Mucosa of descending colon (tissue), 3 donors: ENCODE results near the gene CSHL1. TPM values are rescaled to one million over a fixed set of nuclear protein-coding genes. Genes with fewer than 3 reads are reported as not detected.

Source experiments
- ATAC-seq: fragments of 200-7000 bp; cut with Tn5 transposase; one replicate; pipeline ENCODE4 v1.9.1; 2020; ENCODE audit warnings: mild to moderate bottlenecking, moderate library complexity
- DNase-seq, 3 donors: peaks; one replicate each; pipeline ENCODE4 v3.0.0-alpha.2; 2020
- H3K36me3 ChIP-seq: fragments of 200-600 bp; one replicate; pipeline ENCODE4 v1.8.0; 2021; ENCODE audit warnings: low read depth, mild to moderate bottlenecking
- H3K4me1 ChIP-seq: fragments of 200-600 bp; one replicate; pipeline ENCODE4 v1.8.0; 2021; ENCODE audit warnings: low read depth, mild to moderate bottlenecking
- H3K4me3 ChIP-seq: fragments of 200-600 bp; one replicate; pipeline ENCODE4 v1.8.0; 2021; ENCODE audit warnings: mild to moderate bottlenecking
- H3K9me3 ChIP-seq: fragments of 200-600 bp; one replicate; pipeline ENCODE4 v1.8.0; 2021; ENCODE audit warnings: mild to moderate bottlenecking
- intact Hi-C, 2 donors: fragments of 100-400 bp; cut with DNase I in 1 of 2; cut with micrococcal nuclease in 1 of 2; formaldehyde crosslinking; loops; one replicate each; pipeline versions ENCODE4 v1.11.0 to v1.11.1; 2022; cut with DNase I, micrococcal nuclease
- total RNA-seq, 3 donors: library from RNA; stranded (reverse); fragmentation: NEBNext Ultra II Directional in 2 of 3; extraction: Animal tissue kit (Norgen Biotek cat#: 25700) in 2 of 3; gene quantifications; one replicate each; pipeline versions ENCODE4 v1.2.1 to v1.2.4, GENCODE V29; 2021 to 2023
- TF ChIP-seq, protein P1 (sequence below): fragments of 200-600 bp; IDR thresholded peaks from one replicate; pipeline ENCODE4 v1.8.0; 2022; ENCODE audit warnings: antibody characterized with exemption, mild to moderate bottlenecking
- donor health status: DM: no; HTN: no; CAD: no; lungs with moderate emphysema.
- donor health status: DM: no; HTN: no; CAD: no.
- donor health status: DM: no; HTN: yes; CAD: no.

Gene CSHL1
- total RNA-seq, 3 donors from 2014 or later = not detected

GRCh38 chr17:63955232-63955631 lies 44.2 kb upstream of the CSHL1 start:
- intact Hi-C loops = no loop called here

DNA sequence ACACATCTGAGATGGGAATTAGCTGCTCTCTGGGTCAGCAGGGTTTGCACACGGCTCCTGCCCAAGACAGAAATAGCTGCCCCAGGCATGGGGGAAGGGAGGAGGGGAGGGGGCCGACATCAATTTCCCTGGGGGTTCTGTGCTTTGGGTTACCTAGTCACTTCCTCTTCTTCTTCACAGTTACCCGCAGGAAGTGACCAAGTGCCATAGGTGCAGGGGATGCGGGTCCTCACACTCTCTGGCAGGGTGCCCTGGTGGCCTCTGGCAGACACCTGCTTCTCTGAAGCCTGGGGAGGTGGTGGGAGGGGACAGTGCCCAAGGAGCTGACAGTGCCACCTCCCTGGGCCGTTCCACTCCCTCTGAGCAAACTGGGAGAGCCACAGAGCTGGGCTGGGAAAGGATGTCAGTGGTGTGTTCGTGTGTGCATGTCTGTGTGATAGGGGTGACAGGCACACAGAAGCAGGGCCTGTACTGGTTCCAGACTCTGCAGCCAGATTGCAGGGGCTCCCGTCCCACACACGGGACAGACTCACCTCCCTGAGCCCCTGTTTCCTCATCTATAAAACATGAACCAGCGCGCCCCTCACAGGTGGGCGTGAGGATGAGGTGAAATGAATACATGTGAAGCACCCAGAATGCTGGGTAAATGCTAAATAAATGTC lies 43.5 kb upstream of the CSHL1 start:
- DNase-seq = no peak

More at GRCh38 chr17:63955232-63955631, 44.2 kb upstream of the CSHL1 start:
- no peak for ATAC-seq
- no peak for DNase-seq
- TF ChIP-seq, protein P1, sequence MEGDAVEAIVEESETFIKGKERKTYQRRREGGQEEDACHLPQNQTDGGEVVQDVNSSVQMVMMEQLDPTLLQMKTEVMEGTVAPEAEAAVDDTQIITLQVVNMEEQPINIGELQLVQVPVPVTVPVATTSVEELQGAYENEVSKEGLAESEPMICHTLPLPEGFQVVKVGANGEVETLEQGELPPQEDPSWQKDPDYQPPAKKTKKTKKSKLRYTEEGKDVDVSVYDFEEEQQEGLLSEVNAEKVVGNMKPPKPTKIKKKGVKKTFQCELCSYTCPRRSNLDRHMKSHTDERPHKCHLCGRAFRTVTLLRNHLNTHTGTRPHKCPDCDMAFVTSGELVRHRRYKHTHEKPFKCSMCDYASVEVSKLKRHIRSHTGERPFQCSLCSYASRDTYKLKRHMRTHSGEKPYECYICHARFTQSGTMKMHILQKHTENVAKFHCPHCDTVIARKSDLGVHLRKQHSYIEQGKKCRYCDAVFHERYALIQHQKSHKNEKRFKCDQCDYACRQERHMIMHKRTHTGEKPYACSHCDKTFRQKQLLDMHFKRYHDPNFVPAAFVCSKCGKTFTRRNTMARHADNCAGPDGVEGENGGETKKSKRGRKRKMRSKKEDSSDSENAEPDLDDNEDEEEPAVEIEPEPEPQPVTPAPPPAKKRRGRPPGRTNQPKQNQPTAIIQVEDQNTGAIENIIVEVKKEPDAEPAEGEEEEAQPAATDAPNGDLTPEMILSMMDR = no peak
- Histone ChIP-seq H3K4me3 (no peak overlapping the region), H3K36me3 (no peaks in the 10 kb centered on the region), H3K9me3 (no peaks in the 10 kb centered on the region), H3K4me1 (no peaks in the 10 kb centered on the region)

GRCh38 chr17:63950940-63951907 lies 40.2 kb upstream of the CSHL1 start:
- intact Hi-C loops = no loop called here
- ATAC-seq (peak; percentile 64), DNase-seq (peak; percentile 57 to 87 (median 79))
- H3K4me3 ChIP-seq = no peak overlapping the region
- no peaks in the 10 kb centered on the region for H3K9me3 ChIP-seq
- peaks cover 4% of the 10 kb centered on the region for H3K4me1 ChIP-seq
- no peaks in the 10 kb centered on the region for H3K36me3 ChIP-seq
- TF ChIP-seq, protein P1 = peak; percentile 66

More for the DNA sequence above, 43.5 kb upstream of the CSHL1 start:
- TF ChIP-seq, protein P1 = no peak
- Histone ChIP-seq H3K9me3 (no peaks in the 10 kb centered on the region), H3K4me1 (no peaks in the 10 kb centered on the region), H3K36me3 (no peaks in the 10 kb centered on the region), H3K4me3 (no peak overlapping the region)
- intact Hi-C loops = no loop called here
- peak; percentile 41 for ATAC-seq

DNA sequence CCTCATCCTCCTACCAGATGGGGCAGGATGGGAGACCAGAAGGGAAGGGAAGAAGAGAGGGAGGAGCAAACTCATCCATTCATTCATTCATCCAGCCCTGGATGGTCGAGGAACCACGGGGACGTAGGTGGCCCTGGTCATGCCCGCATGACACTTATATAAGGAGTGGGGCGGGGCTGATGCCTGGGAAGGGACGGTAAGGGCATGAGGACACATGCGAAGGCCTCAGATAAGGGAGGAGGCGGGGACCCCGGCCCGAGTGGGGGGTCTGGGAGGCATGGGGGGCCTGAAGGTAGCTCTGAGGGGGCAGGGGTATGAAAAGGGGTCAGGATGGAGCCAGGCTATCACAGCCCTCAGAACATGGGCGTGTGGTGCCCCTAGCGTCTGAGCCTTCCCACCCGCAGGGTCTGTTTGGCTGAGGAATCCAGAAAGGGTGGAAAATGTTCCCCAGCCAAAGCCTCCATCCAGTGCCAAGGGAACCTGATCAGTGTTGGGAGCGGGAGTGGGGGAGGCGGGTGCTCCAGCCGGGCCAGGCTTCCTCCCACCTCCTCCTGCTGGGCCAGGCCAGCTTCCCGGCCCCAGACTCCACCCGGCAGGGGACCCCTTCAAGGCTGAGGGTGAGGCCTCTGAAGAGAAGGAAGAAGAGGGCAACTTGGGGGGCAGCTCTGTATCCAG lies 38.7 kb upstream of the CSHL1 start:
- peaks cover 4% of the 10 kb centered on the region for H3K4me1 ChIP-seq
- no peaks in the 10 kb centered on the region for H3K9me3 ChIP-seq
- no peak overlapping the region for H3K4me3 ChIP-seq
- intact Hi-C loops = loop anchor here in 1 of 2 donors (10.0 kb wide), 1 partner anchor 75 kb away; the partner anchor contains the start of gene ICAM2
- ATAC-seq = no peak
- TF ChIP-seq, protein P1 = no peak
- no peaks in the 10 kb centered on the region for H3K36me3 ChIP-seq
- DNase-seq = no peak

- intact Hi-C loops = loop anchor here in 1 of 2 donors (10.0 kb wide), 1 partner anchor 76 kb away; the partner anchor contains the start of gene ICAM2
- H3K4me3 ChIP-seq = no peak overlapping the region
- TF ChIP-seq, protein P1 = no peak
- ATAC-seq (no peak), DNase-seq (no peak)
- no peaks in the 10 kb centered on the region for H3K9me3 ChIP-seq
- no peaks in the 10 kb centered on the region for H3K36me3 ChIP-seq
- peaks cover 4% of the 10 kb centered on the region for H3K4me1 ChIP-seq
Observed at GRCh38 chr17:63948521-63948920, 37.5 kb upstream of the CSHL1 start.
